ENCODE results near the gene GDPD5. TPM values are rescaled to one million over a fixed set of nuclear protein-coding genes. Genes with fewer than 3 reads are reported as not detected.

The GDPD5 gene
- total and polyA plus RNA-seq, 9 of the 15 experiments (the other 6 are each of a cell fraction or from before 2014, with no cell fraction given) = 0.32 to 27.3 (median 8.0) TPM

DNA sequence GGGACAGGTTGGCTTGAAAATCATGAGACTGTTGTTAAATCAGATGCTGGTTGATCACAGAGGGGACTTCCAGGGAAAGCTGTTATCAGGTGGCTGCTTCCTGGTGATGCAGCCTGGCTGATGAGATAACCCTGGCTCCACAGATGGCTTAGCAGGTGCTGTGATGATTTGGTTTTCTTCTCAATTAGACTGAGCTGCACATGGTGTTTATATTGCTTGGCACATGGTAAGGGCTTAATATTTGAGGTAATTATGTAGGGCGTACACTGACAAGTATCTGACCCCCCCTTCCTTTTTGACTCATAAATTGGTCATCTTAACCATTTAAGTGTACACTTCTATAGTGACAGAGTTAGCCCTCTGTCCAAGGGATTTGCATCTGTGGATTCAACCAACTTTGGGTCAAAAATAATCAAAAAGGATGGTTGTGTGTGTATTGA is 119.4 kb downstream of the GDPD5 start (continued):
- TF ChIP-seq ZNF197 (CRISPR knock-in tag; IDR thresholded peaks at IDR 0.05; ENCODE audit: low read depth) = peak; percentile 70; the same call in 1 of the 2 replicates
- TF ChIP-seq, protein P1, sequence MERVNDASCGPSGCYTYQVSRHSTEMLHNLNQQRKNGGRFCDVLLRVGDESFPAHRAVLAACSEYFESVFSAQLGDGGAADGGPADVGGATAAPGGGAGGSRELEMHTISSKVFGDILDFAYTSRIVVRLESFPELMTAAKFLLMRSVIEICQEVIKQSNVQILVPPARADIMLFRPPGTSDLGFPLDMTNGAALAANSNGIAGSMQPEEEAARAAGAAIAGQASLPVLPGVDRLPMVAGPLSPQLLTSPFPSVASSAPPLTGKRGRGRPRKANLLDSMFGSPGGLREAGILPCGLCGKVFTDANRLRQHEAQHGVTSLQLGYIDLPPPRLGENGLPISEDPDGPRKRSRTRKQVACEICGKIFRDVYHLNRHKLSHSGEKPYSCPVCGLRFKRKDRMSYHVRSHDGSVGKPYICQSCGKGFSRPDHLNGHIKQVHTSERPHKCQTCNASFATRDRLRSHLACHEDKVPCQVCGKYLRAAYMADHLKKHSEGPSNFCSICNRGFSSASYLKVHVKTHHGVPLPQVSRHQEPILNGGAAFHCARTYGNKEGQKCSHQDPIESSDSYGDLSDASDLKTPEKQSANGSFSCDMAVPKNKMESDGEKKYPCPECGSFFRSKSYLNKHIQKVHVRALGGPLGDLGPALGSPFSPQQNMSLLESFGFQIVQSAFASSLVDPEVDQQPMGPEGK (CRISPR knock-in tag; IDR thresholded peaks at IDR 0.05; ENCODE audit: borderline replicate concordance) = no peak
- peak; percentile 64 for TF ChIP-seq NFE2 (IDR thresholded peaks at IDR 0.05; ENCODE audit: low read depth)
- TF ChIP-seq POLR3A (IDR thresholded peaks at IDR 0.05; ENCODE audit: borderline replicate concordance, extremely low read depth, insufficient read depth, insufficient read length) = no peak
- no peak for TF ChIP-seq JUNB (CRISPR knock-in tag; conservative IDR thresholded peaks at IDR 0.05)
- TF ChIP-seq, protein P2, sequence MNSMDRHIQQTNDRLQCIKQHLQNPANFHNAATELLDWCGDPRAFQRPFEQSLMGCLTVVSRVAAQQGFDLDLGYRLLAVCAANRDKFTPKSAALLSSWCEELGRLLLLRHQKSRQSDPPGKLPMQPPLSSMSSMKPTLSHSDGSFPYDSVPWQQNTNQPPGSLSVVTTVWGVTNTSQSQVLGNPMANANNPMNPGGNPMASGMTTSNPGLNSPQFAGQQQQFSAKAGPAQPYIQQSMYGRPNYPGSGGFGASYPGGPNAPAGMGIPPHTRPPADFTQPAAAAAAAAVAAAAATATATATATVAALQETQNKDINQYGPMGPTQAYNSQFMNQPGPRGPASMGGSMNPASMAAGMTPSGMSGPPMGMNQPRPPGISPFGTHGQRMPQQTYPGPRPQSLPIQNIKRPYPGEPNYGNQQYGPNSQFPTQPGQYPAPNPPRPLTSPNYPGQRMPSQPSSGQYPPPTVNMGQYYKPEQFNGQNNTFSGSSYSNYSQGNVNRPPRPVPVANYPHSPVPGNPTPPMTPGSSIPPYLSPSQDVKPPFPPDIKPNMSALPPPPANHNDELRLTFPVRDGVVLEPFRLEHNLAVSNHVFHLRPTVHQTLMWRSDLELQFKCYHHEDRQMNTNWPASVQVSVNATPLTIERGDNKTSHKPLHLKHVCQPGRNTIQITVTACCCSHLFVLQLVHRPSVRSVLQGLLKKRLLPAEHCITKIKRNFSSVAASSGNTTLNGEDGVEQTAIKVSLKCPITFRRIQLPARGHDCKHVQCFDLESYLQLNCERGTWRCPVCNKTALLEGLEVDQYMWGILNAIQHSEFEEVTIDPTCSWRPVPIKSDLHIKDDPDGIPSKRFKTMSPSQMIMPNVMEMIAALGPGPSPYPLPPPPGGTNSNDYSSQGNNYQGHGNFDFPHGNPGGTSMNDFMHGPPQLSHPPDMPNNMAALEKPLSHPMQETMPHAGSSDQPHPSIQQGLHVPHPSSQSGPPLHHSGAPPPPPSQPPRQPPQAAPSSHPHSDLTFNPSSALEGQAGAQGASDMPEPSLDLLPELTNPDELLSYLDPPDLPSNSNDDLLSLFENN (IDR thresholded peaks at IDR 0.05; ENCODE audit: low read depth in 2 of 2, low read length in 2 of 2) = peak in 1 of 2 experiments; percentile 89; a peak in 2 of 4 replicates
- TF ChIP-seq KHSRP (IDR thresholded peaks at IDR 0.05) = 0 out of 2 replicates have a peak, but pooled peaks have one; percentile 12
- TF ChIP-seq, protein P3, sequence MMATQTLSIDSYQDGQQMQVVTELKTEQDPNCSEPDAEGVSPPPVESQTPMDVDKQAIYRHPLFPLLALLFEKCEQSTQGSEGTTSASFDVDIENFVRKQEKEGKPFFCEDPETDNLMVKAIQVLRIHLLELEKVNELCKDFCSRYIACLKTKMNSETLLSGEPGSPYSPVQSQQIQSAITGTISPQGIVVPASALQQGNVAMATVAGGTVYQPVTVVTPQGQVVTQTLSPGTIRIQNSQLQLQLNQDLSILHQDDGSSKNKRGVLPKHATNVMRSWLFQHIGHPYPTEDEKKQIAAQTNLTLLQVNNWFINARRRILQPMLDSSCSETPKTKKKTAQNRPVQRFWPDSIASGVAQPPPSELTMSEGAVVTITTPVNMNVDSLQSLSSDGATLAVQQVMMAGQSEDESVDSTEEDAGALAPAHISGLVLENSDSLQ (IDR thresholded peaks at IDR 0.05) = peak; percentile 37; the same call in 1 of the 2 replicates
- no peak for TF ChIP-seq SIN3B (IDR thresholded peaks at IDR 0.05; ENCODE audit: low read depth)
- peak; percentile 55 for TF ChIP-seq POLR2A (conservative IDR thresholded peaks at IDR 0.05)
- no peak for TF ChIP-seq ZNF699 (CRISPR knock-in tag; IDR thresholded peaks at IDR 0.05; ENCODE audit: insufficient replicate concordance)
- TF ChIP-seq POLR2H (tag; IDR thresholded peaks at IDR 0.05; ENCODE audit: low read depth) = peak; percentile 44; the same call in 1 of the 2 replicates
- peak; percentile 89 for TF ChIP-seq SOX6 (IDR thresholded peaks at IDR 0.05)
- TF ChIP-seq, protein P4, sequence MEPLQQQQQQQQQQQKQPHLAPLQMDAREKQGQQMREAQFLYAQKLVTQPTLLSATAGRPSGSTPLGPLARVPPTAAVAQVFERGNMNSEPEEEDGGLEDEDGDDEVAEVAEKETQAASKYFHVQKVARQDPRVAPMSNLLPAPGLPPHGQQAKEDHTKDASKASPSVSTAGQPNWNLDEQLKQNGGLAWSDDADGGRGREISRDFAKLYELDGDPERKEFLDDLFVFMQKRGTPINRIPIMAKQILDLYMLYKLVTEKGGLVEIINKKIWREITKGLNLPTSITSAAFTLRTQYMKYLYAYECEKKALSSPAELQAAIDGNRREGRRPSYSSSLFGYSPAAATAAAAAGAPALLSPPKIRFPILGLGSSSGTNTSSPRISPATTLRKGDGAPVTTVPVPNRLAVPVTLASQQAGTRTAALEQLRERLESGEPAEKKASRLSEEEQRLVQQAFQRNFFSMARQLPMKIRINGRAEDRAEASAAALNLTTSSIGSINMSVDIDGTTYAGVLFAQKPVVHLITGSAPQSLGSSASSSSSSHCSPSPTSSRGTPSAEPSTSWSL (CRISPR knock-in tag; IDR thresholded peaks at IDR 0.05; ENCODE audit: borderline replicate concordance) = no peak
- TF ChIP-seq NR2C1 (IDR thresholded peaks at IDR 0.05) = no peak
- TF ChIP-seq NR2C1 (tag; IDR thresholded peaks at IDR 0.05) = peak; percentile 47; the same call in 1 of the 2 replicates
- TF ChIP-seq STAT5A (IDR thresholded peaks at IDR 0.05; ENCODE audit: borderline replicate concordance, low read length) = peak; percentile 95
- no peak for TF ChIP-seq SRF (CRISPR knock-in tag; IDR thresholded peaks at IDR 0.05)
- TF ChIP-seq MYNN (IDR thresholded peaks at IDR 0.05) = peak; percentile 72
- no peak for TF ChIP-seq MYNN (CRISPR knock-in tag; IDR thresholded peaks at IDR 0.05)
- peak; percentile 75 for TF ChIP-seq ZNF134 (CRISPR knock-in tag; conservative IDR thresholded peaks at IDR 0.05)
- 0 out of 2 replicates have a peak, but pooled peaks have one; percentile 29 for TF ChIP-seq MEF2D (tag; conservative IDR thresholded peaks at IDR 0.05; ENCODE audit: low read depth)
- TF ChIP-seq ZNF644 (tag; IDR thresholded peaks at IDR 0.05; ENCODE audit: low read depth) = peak; percentile 94
